HepG2 (cell line): Measurements from ENCODE around the gene EPB41. TPM values are rescaled to one million over a fixed set of nuclear protein-coding genes. Genes with fewer than 3 reads are reported as not detected.

ENCODE experiments used
- ATAC-seq: fragments of 200-7000 bp; cut with Tn5 transposase; 3 replicates; pipeline ENCODE4 v1.9.1; 2020; ENCODE audit warnings: mild to moderate bottlenecking, moderate library complexity
- BruUV-seq: library from RNA; stranded (reverse); fragments of 400-500 nt; replicated peaks from 2 replicates; lab custom pipeline; 2021; lab: Mats Ljungman, UMichigan
- CTCF ChIA-PET: fragments of 300-600 bp; formaldehyde crosslinking; extraction: SDS; loops from one replicate; lab custom pipeline; 2021; ENCODE audit warnings: low total read pairs, inconsistent platforms, low intra/inter-chr PET ratio; lab: Yijun Ruan, JAX
- POLR2A ChIA-PET: fragments of 350-600 bp; sonication (Branson Sonifier 250); formaldehyde crosslinking; loops from one replicate; lab custom pipeline; 2020; ENCODE audit warnings: antibody characterized with exemption, inconsistent platforms; lab: Yijun Ruan, JAX
- DNase-seq: peaks from one replicate; pipeline ENCODE4 v3.0.0-alpha.2; 2015; ENCODE audit warnings: low spot score
- FAIRE-seq: peaks from 3 replicates; lab custom pipeline; 2011; peaks lifted over from hg19 to GRCh38; lab: Jason Lieb, UNC
- H2AFZ ChIP-seq: one replicate; pipeline ENCODE4 v1.6.1; 2011; ENCODE audit warnings: low read length, inconsistent platforms
- H3K27ac ChIP-seq: fragments of 300-600 bp; 3 replicates; pipeline ENCODE4 v1.8.0; 2011; ENCODE audit warnings: mixed run types, mild to moderate bottlenecking, mixed read lengths, low read length, inconsistent platforms; ENCODE audit not compliant: insufficient read depth; ENCODE audit errors: extremely low read length
- H3K27me3 ChIP-seq, 2 experiments: fragments of 200-600 bp in 1 of 2; 2 replicates in 1 of 2; 3 replicates in 1 of 2; pipeline versions ENCODE4 v1.6.0 to v1.8.0; 2011; ENCODE audit warnings: low read length in 2 of 2, mild to moderate bottlenecking in 2 of 2, moderate library complexity in 2 of 2, inconsistent platforms in 1 of 2; ENCODE audit not compliant: insufficient read depth in 2 of 2, control insufficient read depth in 1 of 2
- H3K36me3 ChIP-seq, 2 experiments: fragments of 200-600 bp in 1 of 2; replicated peaks in 1 of 2; 2 replicates in 1 of 2; 3 replicates in 1 of 2; pipeline versions ENCODE4 v1.5.1 to v1.8.0; 2011; ENCODE audit warnings: low read length in 2 of 2, inconsistent platforms in 1 of 2; ENCODE audit not compliant: insufficient read depth in 2 of 2, control insufficient read depth in 1 of 2
- H3K4me1 ChIP-seq: 2 replicates; pipeline ENCODE4 v1.5.1; 2012; ENCODE audit warnings: low read length, inconsistent platforms; ENCODE audit not compliant: insufficient read depth
- H3K4me2 ChIP-seq: 2 replicates; pipeline ENCODE4 v1.6.0; 2011; ENCODE audit warnings: low read depth, low read length, inconsistent platforms
- H3K4me3 ChIP-seq, 3 experiments: fragments of 200-600 bp in 1 of 3; sonication (generic), shearing (Covaris generic) in 1 of 3; replicated peaks in 1 of 3; 2 replicates each; pipeline ENCODE4 v1.5.1; 2011 to 2016; ENCODE audit warnings: low read length in 3 of 3, inconsistent platforms in 2 of 3, low read depth in 2 of 3, mild to moderate bottlenecking in 2 of 3, control low read depth in 1 of 3, mixed read lengths in 1 of 3; ENCODE audit not compliant: insufficient read depth in 1 of 3
- H3K79me2 ChIP-seq: one replicate; pipeline ENCODE4 v1.6.1; 2011; ENCODE audit warnings: low read length, inconsistent platforms; ENCODE audit not compliant: insufficient read depth
- H3K9ac ChIP-seq: 2 replicates; pipeline ENCODE4 v1.6.0; 2011; ENCODE audit warnings: mild to moderate bottlenecking, low read depth, low read length, inconsistent platforms; ENCODE audit not compliant: insufficient read depth
- H3K9me3 ChIP-seq: 2 replicates; pipeline ENCODE4 v1.5.1; 2012; ENCODE audit warnings: mild to moderate bottlenecking, low read length
- H4K20me1 ChIP-seq: 2 replicates; pipeline ENCODE4 v1.6.0; 2011; ENCODE audit warnings: inconsistent platforms, mild to moderate bottlenecking, low read length, moderate library complexity; ENCODE audit not compliant: insufficient read depth
- MAF1 ChIP-seq: sonication (generic); formaldehyde crosslinking; IDR thresholded peaks from 2 replicates; pipeline ENCODE4 v1.5.0; 2020; ENCODE audit warnings: missing genetic modification reagents, borderline replicate concordance
- MXD4 ChIP-seq: IDR thresholded peaks from 2 replicates; pipeline ENCODE4 v1.6.1; 2016; ENCODE audit warnings: mild to moderate bottlenecking, missing biosample characterization, missing genetic modification reagents
- WGBS: methylation state at CpG from one replicate; pipeline ENCODE4 v1.1.6; 2017; ENCODE audit warnings: low lambda C conversion rate; 5-methylcytosine and 5-hydroxymethylcytosine counted together
- in situ Hi-C: cut with HindIII; loops from 2 replicates; pipeline ENCODE4 v1.10.0; 2017; ENCODE audit warnings: low pct_unique_long_range_greater_than_20kb; ENCODE audit not compliant: extremely low pct_ligation_motif_present
- intact Hi-C: fragments of 100-400 bp; cut with micrococcal nuclease; formaldehyde crosslinking; loops from one replicate; pipeline ENCODE4 v1.10.0; 2022; ENCODE audit not compliant: unreplicated experiment
- polyA plus RNA-seq, 8 experiments: library from polyadenylated mRNA; depleted of rRNA in 3 of 8; stranded (reverse) in 7 of 8; unstranded in 1 of 8; fragments of >200 nt; fragmentation: Illumina TruSeq in 4 of 8; extraction: Trizol in 4 of 8; gene quantifications; 2 replicates each; pipeline versions ENCODE4 v1.2.1 to v1.2.3, GENCODE V29; 2011 to 2016; ENCODE audit warnings: low read depth in 4 of 8, missing spikeins in 1 of 8, mixed read lengths in 1 of 8; ENCODE audit not compliant: insufficient read depth in 1 of 8
- total RNA-seq, 5 experiments: library from RNA; depleted of rRNA; stranded (reverse); fragments of >200 nt; fragmentation: Illumina TruSeq; extraction: Trizol; gene quantifications; 2 replicates each; pipeline ENCODE4 v1.2.3, GENCODE V29; 2016; ENCODE audit warnings: low read depth in 1 of 5
- TF ChIP-seq, protein P1 (sequence below): sonication (generic); formaldehyde crosslinking; IDR thresholded peaks from 2 replicates; pipeline ENCODE4 v1.4.0; 2020; ENCODE audit warnings: missing genetic modification reagents
- TF ChIP-seq, protein P2 (sequence below): sonication (generic); formaldehyde crosslinking; IDR thresholded peaks from 2 replicates; pipeline ENCODE4 v1.5.0; 2020; ENCODE audit warnings: mild to moderate bottlenecking, missing genetic modification reagents, moderate library complexity

EPB41 gene
- total and polyA plus RNA-seq, 2 of the 13 experiments (the other 11 are each of a cell fraction or from before 2014, with no cell fraction given) = 34.5 to 46.7 TPM

DNA sequence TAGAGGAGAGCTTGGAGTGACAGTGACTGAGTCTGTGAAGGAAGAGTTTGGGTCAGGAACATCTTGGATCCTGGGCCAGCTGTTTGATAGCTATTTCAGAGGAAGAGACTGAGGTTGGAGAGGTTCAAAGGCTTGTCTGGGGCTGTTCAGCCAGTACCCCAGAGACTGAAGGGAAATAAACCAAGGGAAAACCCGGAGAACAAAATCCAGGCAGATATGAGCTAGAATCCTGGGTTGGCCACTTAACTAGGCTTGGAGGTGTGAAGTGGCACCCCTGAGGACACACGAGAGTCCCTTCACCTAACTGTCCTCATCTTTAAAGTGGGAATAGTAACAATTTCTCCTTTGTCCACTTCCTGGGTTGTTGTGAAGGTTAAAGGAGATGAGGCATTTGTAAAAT is 23.1 kb upstream of the EPB41 start:
- Histone ChIP-seq H3K4me1 (peaks cover 13% of the 10 kb centered on the region), H4K20me1 (no peaks in the 10 kb centered on the region; the same call in 1 of the 2 replicates), H3K9ac (no peak overlapping the region), H3K36me3 (peaks cover 1 to 19% of the 10 kb centered on the region in 2 experiments; a peak in 4 of 5 replicates), H3K27ac (no peak overlapping the region), H2AFZ (no peak overlapping the region), H3K27me3 (no peaks in the 10 kb centered on the region; a peak in 1 of 5 replicates), H3K4me2 (no peak overlapping the region), H3K79me2 (peaks cover 13% of the 10 kb centered on the region), H3K9me3 (no peaks in the 10 kb centered on the region), H3K4me3 (no peak overlapping the region)
- no peak for ATAC-seq
- 93% methylated on average over 2 of the region's 2 CpGs for WGBS
- intact Hi-C loops = no loop called here
- in situ Hi-C loops = no loop called here
- ChIA-PET POLR2A (interaction anchor here (1.2 kb wide), 1 partner anchor 23 kb away, joined by 4 read pairs; the partner anchor contains the start of gene EPB41), CTCF (no interaction called here)
- no peak for FAIRE-seq
- DNase-seq = no peak
- BruUV-seq = no TSS peak
- TF ChIP-seq, protein P1, sequence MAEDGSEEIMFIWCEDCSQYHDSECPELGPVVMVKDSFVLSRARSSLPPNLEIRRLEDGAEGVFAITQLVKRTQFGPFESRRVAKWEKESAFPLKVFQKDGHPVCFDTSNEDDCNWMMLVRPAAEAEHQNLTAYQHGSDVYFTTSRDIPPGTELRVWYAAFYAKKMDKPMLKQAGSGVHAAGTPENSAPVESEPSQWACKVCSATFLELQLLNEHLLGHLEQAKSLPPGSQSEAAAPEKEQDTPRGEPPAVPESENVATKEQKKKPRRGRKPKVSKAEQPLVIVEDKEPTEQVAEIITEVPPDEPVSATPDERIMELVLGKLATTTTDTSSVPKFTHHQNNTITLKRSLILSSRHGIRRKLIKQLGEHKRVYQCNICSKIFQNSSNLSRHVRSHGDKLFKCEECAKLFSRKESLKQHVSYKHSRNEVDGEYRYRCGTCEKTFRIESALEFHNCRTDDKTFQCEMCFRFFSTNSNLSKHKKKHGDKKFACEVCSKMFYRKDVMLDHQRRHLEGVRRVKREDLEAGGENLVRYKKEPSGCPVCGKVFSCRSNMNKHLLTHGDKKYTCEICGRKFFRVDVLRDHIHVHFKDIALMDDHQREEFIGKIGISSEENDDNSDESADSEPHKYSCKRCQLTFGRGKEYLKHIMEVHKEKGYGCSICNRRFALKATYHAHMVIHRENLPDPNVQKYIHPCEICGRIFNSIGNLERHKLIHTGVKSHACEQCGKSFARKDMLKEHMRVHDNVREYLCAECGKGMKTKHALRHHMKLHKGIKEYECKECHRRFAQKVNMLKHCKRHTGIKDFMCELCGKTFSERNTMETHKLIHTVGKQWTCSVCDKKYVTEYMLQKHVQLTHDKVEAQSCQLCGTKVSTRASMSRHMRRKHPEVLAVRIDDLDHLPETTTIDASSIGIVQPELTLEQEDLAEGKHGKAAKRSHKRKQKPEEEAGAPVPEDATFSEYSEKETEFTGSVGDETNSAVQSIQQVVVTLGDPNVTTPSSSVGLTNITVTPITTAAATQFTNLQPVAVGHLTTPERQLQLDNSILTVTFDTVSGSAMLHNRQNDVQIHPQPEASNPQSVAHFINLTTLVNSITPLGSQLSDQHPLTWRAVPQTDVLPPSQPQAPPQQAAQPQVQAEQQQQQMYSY (CRISPR knock-in tag) = peak; percentile 79
- no peak for TF ChIP-seq MXD4 (CRISPR knock-in tag)

DNA sequence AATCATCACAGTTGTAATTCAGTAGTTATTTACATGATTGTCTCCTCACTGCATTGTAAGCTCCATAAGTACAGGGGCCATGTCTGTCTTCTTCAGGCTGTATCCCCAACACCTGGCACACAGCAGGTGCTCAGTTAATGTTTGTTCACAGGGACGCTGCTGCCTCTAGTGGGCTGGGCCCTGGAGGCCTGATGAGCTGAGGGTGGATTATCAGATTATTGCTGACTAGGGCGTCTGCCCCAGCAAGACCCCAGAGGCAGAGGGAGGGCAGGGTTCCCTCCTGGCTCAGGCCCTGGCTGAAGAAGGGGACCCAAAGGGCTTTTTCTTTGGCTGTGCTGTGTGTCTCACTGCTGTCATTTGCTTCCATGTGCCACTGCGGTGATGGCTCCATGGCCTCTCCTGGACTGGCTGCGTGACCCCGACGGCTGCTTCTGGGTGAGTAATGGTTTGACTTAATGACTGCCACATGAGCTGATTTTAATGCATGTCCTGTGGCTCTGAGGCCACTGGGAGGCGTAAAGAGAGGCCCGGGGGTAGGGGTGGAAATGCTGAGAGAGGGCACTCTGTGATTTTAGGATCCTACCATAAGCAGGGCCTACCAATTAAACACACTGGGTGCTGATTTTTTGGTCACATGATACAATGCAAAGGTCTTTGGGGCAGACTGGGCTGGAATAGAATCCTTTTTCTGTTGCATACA is 20.8 kb upstream of the EPB41 start:
- BruUV-seq = no TSS peak

More for the DNA sequence above, 20.8 kb upstream of the EPB41 start:
- no peak overlapping the region for H3K4me3 ChIP-seq
- H3K9ac ChIP-seq = no peak overlapping the region
- DNase-seq (no peak), FAIRE-seq (no peak), ATAC-seq (0 out of 3 replicates have a peak, but pooled peaks have one; percentile 33)
- CTCF ChIA-PET = no interaction called here
- peaks cover 3 to 27% of the 10 kb centered on the region in 2 experiments; a peak in 4 of 5 replicates for H3K36me3 ChIP-seq
- peaks cover 5% of the 10 kb centered on the region for H3K79me2 ChIP-seq
- H3K9me3 ChIP-seq = no peaks in the 10 kb centered on the region
- in situ Hi-C loops = no loop called here
- no peak overlapping the region for H2AFZ ChIP-seq
- H3K4me2 ChIP-seq = no peak overlapping the region
- no peaks in the 10 kb centered on the region for H3K27me3 ChIP-seq
- 95% methylated on average over 6 of the region's 8 CpGs for WGBS
- H4K20me1 ChIP-seq = no peaks in the 10 kb centered on the region; the same call in 1 of the 2 replicates
- no peak for TF ChIP-seq MAF1 (CRISPR knock-in tag)
- TF ChIP-seq, protein P2, sequence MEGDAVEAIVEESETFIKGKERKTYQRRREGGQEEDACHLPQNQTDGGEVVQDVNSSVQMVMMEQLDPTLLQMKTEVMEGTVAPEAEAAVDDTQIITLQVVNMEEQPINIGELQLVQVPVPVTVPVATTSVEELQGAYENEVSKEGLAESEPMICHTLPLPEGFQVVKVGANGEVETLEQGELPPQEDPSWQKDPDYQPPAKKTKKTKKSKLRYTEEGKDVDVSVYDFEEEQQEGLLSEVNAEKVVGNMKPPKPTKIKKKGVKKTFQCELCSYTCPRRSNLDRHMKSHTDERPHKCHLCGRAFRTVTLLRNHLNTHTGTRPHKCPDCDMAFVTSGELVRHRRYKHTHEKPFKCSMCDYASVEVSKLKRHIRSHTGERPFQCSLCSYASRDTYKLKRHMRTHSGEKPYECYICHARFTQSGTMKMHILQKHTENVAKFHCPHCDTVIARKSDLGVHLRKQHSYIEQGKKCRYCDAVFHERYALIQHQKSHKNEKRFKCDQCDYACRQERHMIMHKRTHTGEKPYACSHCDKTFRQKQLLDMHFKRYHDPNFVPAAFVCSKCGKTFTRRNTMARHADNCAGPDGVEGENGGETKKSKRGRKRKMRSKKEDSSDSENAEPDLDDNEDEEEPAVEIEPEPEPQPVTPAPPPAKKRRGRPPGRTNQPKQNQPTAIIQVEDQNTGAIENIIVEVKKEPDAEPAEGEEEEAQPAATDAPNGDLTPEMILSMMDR (CRISPR knock-in tag) = 0 out of 2 replicates have a peak, but pooled peaks have one; percentile 7
- POLR2A ChIA-PET = no interaction called here
- intact Hi-C loops = no loop called here
- peaks cover 7% of the 10 kb centered on the region for H3K4me1 ChIP-seq
- H3K27ac ChIP-seq = no peak overlapping the region
